GM21717 (cell line): ENCODE data around the gene STRN4.

Experiments
- ATAC-seq: cut with Tn5 transposase; IDR thresholded peaks from one replicate; pipeline ENCODE4 v1.9.1; 2021; ENCODE audit warnings: mild to moderate bottlenecking, moderate library complexity; ENCODE audit not compliant: unreplicated experiment

The STRN4 gene

GRCh38 chr19:46726551-46726950 lies 19.7 kb downstream of the STRN4 start:
- ATAC-seq, result no peak

GRCh38 chr19:46725859-46726393 lies 20.3 kb downstream of the STRN4 start:
- no peak for ATAC-seq

GRCh38 chr19:46725036-46725820 lies 21.0 kb downstream of the STRN4 start:
- ATAC-seq, result no peak

- no peak for ATAC-seq
Observed at GRCh38 chr19:46724468-46724867, 21.8 kb downstream of the STRN4 start.

- no peak for ATAC-seq
Observed at GRCh38 chr19:46723471-46723870, 22.8 kb downstream of the STRN4 start.

GRCh38 chr19:46723023-46723461 lies 23.2 kb downstream of the STRN4 start:
- ATAC-seq, result no peak

- no peak for ATAC-seq
Observed at GRCh38 chr19:46722421-46723022, 23.7 kb downstream of the STRN4 start.

- no peak for ATAC-seq
Observed at GRCh38 chr19:46722004-46722380, 24.3 kb downstream of the STRN4 start.

GRCh38 chr19:46721269-46722003 lies 24.8 kb downstream of the STRN4 start:
- ATAC-seq, result no peak

GRCh38 chr19:46720503-46721239 lies 25.6 kb downstream of the STRN4 start:
- no peak for ATAC-seq

- no peak for ATAC-seq
Observed at GRCh38 chr19:46719629-46720502, 26.4 kb downstream of the STRN4 start.

- ATAC-seq, result no peak
Observed at GRCh38 chr19:46718934-46719622, 27.2 kb downstream of the STRN4 start.

- no peak for ATAC-seq
Observed at GRCh38 chr19:46718157-46718933, 27.9 kb downstream of the STRN4 start.

GRCh38 chr19:46717716-46718143 lies 28.5 kb downstream of the STRN4 start:
- ATAC-seq, result no peak

- peak; percentile 36 for ATAC-seq
Observed at GRCh38 chr19:46717034-46717715, 29.1 kb downstream of the STRN4 start, which contains the start of gene PRKD2. PRKD2 (minus strand) TSS chr19:46717114; CDS start chr19:46716370, 744 bp downstream.

- ATAC-seq, result no peak
Observed at GRCh38 chr19:46716672-46717033, 29.6 kb downstream of the STRN4 start.

GRCh38 chr19:46715975-46716671 lies 30.1 kb downstream of the STRN4 start:
- no peak for ATAC-seq
